ENCODE results near the gene ATP1A1.

Gene ATP1A1

DNA sequence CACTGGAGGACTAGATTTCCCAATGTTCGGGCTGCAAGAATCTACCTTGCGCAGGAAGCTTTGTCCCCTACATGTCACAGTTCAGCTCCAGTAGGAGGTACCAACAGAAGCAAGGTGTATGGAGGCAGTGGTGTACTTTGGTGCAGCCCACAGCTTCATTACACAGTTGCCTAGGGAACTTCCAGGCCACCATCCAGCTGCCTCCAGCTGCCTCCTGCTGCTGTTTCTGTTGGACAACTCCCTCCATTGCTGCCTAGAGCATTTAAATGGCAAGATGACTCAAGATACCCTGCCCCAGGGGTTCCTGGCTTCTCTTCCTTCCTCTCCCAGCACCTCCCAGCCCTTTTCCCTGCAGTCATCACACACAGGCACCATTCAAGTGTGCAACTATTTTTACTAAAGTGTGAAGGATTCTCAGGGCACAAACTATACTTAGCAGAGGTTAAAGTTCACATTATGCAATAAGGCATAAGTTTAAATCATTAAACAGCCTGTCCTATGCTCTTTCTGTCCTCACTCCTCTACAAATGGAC, 39.0 kb upstream of the ATP1A1 start:
- no peak for ATAC-seq
- TF ChIP-seq ISL1 (CRISPR knock-in tag; IDR thresholded peaks at IDR 0.05) = no peak
- TF ChIP-seq OSR1 (CRISPR knock-in tag; IDR thresholded peaks at IDR 0.05) = no peak
- TF ChIP-seq, protein P1, sequence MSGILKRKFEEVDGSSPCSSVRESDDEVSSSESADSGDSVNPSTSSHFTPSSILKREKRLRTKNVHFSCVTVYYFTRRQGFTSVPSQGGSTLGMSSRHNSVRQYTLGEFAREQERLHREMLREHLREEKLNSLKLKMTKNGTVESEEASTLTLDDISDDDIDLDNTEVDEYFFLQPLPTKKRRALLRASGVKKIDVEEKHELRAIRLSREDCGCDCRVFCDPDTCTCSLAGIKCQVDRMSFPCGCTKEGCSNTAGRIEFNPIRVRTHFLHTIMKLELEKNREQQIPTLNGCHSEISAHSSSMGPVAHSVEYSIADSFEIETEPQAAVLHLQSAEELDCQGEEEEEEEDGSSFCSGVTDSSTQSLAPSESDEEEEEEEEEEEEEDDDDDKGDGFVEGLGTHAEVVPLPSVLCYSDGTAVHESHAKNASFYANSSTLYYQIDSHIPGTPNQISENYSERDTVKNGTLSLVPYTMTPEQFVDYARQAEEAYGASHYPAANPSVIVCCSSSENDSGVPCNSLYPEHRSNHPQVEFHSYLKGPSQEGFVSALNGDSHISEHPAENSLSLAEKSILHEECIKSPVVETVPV (CRISPR knock-in tag; IDR thresholded peaks at IDR 0.05) = no peak
- TF ChIP-seq ESRRG (CRISPR knock-in tag; IDR thresholded peaks at IDR 0.05) = no peak
- TF ChIP-seq, protein P2, sequence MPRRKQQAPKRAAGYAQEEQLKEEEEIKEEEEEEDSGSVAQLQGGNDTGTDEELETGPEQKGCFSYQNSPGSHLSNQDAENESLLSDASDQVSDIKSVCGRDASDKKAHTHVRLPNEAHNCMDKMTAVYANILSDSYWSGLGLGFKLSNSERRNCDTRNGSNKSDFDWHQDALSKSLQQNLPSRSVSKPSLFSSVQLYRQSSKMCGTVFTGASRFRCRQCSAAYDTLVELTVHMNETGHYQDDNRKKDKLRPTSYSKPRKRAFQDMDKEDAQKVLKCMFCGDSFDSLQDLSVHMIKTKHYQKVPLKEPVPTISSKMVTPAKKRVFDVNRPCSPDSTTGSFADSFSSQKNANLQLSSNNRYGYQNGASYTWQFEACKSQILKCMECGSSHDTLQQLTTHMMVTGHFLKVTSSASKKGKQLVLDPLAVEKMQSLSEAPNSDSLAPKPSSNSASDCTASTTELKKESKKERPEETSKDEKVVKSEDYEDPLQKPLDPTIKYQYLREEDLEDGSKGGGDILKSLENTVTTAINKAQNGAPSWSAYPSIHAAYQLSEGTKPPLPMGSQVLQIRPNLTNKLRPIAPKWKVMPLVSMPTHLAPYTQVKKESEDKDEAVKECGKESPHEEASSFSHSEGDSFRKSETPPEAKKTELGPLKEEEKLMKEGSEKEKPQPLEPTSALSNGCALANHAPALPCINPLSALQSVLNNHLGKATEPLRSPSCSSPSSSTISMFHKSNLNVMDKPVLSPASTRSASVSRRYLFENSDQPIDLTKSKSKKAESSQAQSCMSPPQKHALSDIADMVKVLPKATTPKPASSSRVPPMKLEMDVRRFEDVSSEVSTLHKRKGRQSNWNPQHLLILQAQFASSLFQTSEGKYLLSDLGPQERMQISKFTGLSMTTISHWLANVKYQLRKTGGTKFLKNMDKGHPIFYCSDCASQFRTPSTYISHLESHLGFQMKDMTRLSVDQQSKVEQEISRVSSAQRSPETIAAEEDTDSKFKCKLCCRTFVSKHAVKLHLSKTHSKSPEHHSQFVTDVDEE (CRISPR knock-in tag; IDR thresholded peaks at IDR 0.05) = no peak
- no peak for TF ChIP-seq PPARA (CRISPR knock-in tag; IDR thresholded peaks at IDR 0.05; ENCODE audit: borderline replicate concordance)
- TF ChIP-seq ZNF70 (CRISPR knock-in tag; IDR thresholded peaks at IDR 0.05) = no peak
- TF ChIP-seq ZNF8 (CRISPR knock-in tag; IDR thresholded peaks at IDR 0.05) = no peak
- TF ChIP-seq, protein P3, sequence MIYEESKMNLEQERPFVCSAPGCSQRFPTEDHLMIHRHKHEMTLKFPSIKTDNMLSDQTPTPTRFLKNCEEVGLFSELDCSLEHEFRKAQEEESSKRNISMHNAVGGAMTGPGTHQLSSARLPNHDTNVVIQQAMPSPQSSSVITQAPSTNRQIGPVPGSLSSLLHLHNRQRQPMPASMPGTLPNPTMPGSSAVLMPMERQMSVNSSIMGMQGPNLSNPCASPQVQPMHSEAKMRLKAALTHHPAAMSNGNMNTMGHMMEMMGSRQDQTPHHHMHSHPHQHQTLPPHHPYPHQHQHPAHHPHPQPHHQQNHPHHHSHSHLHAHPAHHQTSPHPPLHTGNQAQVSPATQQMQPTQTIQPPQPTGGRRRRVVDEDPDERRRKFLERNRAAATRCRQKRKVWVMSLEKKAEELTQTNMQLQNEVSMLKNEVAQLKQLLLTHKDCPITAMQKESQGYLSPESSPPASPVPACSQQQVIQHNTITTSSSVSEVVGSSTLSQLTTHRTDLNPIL (CRISPR knock-in tag; IDR thresholded peaks at IDR 0.05; ENCODE audit: low read depth) = no peak
- no peak for TF ChIP-seq ZC3H10 (CRISPR knock-in tag; IDR thresholded peaks at IDR 0.05)

DNA sequence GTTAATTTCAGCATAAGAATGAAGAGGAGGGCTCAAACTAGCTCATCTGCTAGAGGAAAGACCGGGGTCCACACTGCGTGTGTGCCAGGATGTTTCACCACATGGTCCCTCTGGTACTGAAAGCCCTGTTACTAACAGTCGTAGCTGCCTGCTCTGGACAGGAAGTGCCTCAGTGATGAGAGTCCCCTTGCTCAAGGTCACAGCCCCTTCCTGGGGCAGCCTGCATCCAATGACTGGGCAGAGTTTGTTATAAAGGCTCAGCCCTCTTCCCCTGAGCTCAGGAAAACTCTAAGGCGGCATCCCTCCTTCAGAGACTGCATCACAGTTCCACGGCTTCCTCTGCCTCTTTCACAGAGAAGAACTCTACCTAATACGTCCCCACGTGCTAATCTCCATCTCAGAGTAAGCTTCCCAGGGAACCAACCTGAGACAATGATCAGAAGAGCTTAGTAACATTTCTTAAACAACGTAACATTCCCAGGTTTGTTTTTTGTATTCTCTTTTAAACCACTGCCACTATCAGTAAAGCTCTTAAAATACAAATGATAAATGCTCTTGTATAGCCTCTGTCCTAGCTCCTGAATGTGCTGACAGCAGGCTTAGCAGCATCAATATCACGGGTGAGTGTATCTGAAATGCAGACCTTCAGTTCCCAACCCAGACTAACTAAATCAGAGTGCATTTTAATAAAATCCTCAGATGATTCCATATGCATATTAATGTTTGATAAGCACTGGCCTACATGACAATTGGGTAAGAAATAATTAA, 38.0 kb upstream of the ATP1A1 start:
- no peak for ATAC-seq
- TF ChIP-seq, protein P4, sequence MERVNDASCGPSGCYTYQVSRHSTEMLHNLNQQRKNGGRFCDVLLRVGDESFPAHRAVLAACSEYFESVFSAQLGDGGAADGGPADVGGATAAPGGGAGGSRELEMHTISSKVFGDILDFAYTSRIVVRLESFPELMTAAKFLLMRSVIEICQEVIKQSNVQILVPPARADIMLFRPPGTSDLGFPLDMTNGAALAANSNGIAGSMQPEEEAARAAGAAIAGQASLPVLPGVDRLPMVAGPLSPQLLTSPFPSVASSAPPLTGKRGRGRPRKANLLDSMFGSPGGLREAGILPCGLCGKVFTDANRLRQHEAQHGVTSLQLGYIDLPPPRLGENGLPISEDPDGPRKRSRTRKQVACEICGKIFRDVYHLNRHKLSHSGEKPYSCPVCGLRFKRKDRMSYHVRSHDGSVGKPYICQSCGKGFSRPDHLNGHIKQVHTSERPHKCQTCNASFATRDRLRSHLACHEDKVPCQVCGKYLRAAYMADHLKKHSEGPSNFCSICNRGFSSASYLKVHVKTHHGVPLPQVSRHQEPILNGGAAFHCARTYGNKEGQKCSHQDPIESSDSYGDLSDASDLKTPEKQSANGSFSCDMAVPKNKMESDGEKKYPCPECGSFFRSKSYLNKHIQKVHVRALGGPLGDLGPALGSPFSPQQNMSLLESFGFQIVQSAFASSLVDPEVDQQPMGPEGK (CRISPR knock-in tag; IDR thresholded peaks at IDR 0.05; ENCODE audit: borderline replicate concordance) = no peak
- no peak for TF ChIP-seq PPARA (CRISPR knock-in tag; IDR thresholded peaks at IDR 0.05; ENCODE audit: borderline replicate concordance)

DNA sequence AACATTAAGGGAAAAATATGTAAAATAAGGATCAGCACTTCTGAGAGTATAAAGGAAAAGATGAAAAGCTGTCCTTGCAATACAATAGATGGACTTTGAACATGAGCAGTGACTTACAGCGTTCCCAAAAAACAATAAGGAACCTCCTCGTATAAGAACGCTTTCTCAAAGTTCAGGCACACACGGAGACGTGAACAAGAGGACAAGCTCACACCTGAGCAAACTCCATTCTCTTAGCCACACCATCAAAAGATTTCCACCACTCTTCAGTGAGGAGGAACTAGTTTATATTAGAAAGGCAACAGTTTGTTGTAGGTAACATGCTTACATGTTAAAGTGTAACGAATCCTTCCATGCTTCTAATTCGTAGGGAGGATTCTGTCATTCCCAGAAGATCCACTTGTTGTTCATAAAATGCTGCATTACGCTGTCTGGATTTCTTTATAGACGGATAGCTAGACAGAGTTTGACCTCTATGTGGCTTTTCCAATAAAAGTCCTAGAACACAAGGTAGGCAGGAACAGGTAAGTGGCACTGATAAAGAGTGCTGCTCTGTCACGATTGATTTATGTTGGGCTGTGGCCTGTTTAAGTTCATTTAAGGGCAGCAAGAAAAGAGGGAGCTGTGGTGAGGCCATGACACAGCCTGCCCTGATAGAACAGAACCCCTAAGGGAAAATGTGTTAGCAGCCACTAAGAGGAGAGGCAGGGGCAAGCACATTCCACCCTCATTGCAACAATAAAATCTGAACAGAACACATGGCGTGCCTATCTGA, 37.0 kb upstream of the ATP1A1 start:
- no peak for ATAC-seq
- TF ChIP-seq ZC3H10 (CRISPR knock-in tag; IDR thresholded peaks at IDR 0.05) = no peak
- TF ChIP-seq RARB (CRISPR knock-in tag; IDR thresholded peaks at IDR 0.05) = no peak
- TF ChIP-seq, protein P4 (CRISPR knock-in tag; IDR thresholded peaks at IDR 0.05; ENCODE audit: borderline replicate concordance) = no peak
- TF ChIP-seq ARNTL (CRISPR knock-in tag; IDR thresholded peaks at IDR 0.05; ENCODE audit: borderline replicate concordance, low read depth) = no peak
- TF ChIP-seq, protein P3 (CRISPR knock-in tag; IDR thresholded peaks at IDR 0.05; ENCODE audit: low read depth) = no peak
- TF ChIP-seq TOX (CRISPR knock-in tag; IDR thresholded peaks at IDR 0.05; ENCODE audit: borderline replicate concordance) = no peak
- TF ChIP-seq, protein P5, sequence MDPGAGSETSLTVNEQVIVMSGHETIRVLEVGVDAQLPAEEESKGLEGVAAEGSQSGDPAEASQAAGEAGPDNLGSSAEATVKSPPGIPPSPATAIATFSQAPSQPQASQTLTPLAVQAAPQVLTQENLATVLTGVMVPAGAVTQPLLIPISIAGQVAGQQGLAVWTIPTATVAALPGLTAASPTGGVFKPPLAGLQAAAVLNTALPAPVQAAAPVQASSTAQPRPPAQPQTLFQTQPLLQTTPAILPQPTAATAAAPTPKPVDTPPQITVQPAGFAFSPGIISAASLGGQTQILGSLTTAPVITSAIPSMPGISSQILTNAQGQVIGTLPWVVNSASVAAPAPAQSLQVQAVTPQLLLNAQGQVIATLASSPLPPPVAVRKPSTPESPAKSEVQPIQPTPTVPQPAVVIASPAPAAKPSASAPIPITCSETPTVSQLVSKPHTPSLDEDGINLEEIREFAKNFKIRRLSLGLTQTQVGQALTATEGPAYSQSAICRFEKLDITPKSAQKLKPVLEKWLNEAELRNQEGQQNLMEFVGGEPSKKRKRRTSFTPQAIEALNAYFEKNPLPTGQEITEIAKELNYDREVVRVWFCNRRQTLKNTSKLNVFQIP (CRISPR knock-in tag; IDR thresholded peaks at IDR 0.05; ENCODE audit: borderline replicate concordance, low read depth) = no peak
- no peak for TF ChIP-seq ZNF8 (CRISPR knock-in tag; IDR thresholded peaks at IDR 0.05)
- no peak for TF ChIP-seq CSDC2 (CRISPR knock-in tag; IDR thresholded peaks at IDR 0.05)
- TF ChIP-seq ZFP3 (CRISPR knock-in tag; IDR thresholded peaks at IDR 0.05) = no peak
- no peak for TF ChIP-seq PPARA (CRISPR knock-in tag; IDR thresholded peaks at IDR 0.05; ENCODE audit: borderline replicate concordance)
- TF ChIP-seq ZFP30 (CRISPR knock-in tag; IDR thresholded peaks at IDR 0.05) = no peak
- TF ChIP-seq TCF4 (CRISPR knock-in tag; IDR thresholded peaks at IDR 0.05; ENCODE audit: borderline replicate concordance) = no peak
- no peak for TF ChIP-seq BACH2 (CRISPR knock-in tag; IDR thresholded peaks at IDR 0.05; ENCODE audit: borderline replicate concordance)
- no peak for TF ChIP-seq ZNF565 (CRISPR knock-in tag; conservative IDR thresholded peaks at IDR 0.05; ENCODE audit: low read depth)
- no peak for TF ChIP-seq ZNF70 (CRISPR knock-in tag; IDR thresholded peaks at IDR 0.05)
- TF ChIP-seq GLIS3 (CRISPR knock-in tag; IDR thresholded peaks at IDR 0.05) = no peak
- TF ChIP-seq OSR1 (CRISPR knock-in tag; IDR thresholded peaks at IDR 0.05) = no peak
- no peak for TF ChIP-seq ESRRG (CRISPR knock-in tag; IDR thresholded peaks at IDR 0.05)
